Esophagus muscularis mucosa (tissue), 3 donors: Measurements from ENCODE around the gene CIZ1.

Experiments
- POLR2A ChIP-seq: fragments of 450-650 bp; IDR thresholded peaks from one replicate; pipeline ENCODE4 v1.6.1; 2017; ENCODE audit warnings: antibody characterized with exemption, moderate library complexity, mild to moderate bottlenecking, low read depth
- TF ChIP-seq, protein P1 (sequence below), 3 experiments: fragments of 200-600 bp in 2 of 3; fragments of 450-650 bp in 1 of 3; sonication (generic) in 2 of 3; IDR thresholded peaks; one replicate each; pipeline ENCODE4 v1.5.1; 2017 to 2019; ENCODE audit warnings: antibody characterized with exemption in 3 of 3, mild to moderate bottlenecking in 2 of 3, moderate library complexity in 1 of 3

DNA sequence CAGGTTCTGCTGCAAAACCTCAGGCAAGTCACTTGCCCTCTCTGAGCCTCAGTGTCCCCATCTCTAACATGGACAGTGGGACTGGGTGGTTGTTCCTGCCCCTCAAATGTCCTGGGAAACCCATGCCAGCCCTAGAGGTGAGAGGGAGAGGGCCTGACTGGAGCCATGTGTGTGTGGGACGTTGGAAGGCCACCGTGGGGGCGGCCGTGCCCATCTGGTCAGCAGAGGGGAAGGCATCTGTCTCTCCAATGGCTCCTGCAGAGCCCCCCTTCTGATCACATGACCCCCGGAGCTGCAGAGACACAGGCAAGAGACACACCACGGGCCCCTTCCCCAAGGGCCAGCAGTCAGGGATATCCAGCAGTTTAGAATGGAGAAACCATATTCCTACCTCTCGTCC, 13.5 kb upstream of the CIZ1 start:
- TF ChIP-seq, protein P1, sequence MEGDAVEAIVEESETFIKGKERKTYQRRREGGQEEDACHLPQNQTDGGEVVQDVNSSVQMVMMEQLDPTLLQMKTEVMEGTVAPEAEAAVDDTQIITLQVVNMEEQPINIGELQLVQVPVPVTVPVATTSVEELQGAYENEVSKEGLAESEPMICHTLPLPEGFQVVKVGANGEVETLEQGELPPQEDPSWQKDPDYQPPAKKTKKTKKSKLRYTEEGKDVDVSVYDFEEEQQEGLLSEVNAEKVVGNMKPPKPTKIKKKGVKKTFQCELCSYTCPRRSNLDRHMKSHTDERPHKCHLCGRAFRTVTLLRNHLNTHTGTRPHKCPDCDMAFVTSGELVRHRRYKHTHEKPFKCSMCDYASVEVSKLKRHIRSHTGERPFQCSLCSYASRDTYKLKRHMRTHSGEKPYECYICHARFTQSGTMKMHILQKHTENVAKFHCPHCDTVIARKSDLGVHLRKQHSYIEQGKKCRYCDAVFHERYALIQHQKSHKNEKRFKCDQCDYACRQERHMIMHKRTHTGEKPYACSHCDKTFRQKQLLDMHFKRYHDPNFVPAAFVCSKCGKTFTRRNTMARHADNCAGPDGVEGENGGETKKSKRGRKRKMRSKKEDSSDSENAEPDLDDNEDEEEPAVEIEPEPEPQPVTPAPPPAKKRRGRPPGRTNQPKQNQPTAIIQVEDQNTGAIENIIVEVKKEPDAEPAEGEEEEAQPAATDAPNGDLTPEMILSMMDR (IDR thresholded peaks at IDR 0.05): no peak
- no peak for TF ChIP-seq POLR2A
